Measurements from ENCODE around the gene DEPDC1B.
A peak's percentile ranks its signal among the peaks of the same experiment; 100 is the strongest.
"Not testable (repeated sequence)": the region's sequence is repeated elsewhere in the genome, so short reads cannot be mapped to it uniquely, and the experiment has no call there.

Gene DEPDC1B

GRCh38 chr5:60590172-60590571, 109.8 kb downstream of the DEPDC1B start:
- H2AFZ ChIP-seq (ENCODE audit: low read depth, low read length) = no peak overlapping the region
- no peak overlapping the region for H3K27ac ChIP-seq (ENCODE audit: low read length)
- peaks cover 6% of the 10 kb centered on the region; the same call in 1 of the 2 replicates for H4K20me1 ChIP-seq (ENCODE audit: insufficient read depth, low read length)
- no peaks in the 10 kb centered on the region for H3K4me1 ChIP-seq (ENCODE audit: insufficient read depth, low read length)
- no peak overlapping the region for H3K9ac ChIP-seq (ENCODE audit: low read depth, low read length)
- no peak for DNase-seq
- no peaks in the 10 kb centered on the region for H3K79me2 ChIP-seq (ENCODE audit: insufficient read depth, low read length)
- ATAC-seq (ENCODE audit: insufficient read depth, low read depth) = no peak
- H3K4me2 ChIP-seq (ENCODE audit: insufficient read depth, low read length) = no peak overlapping the region
- H3K36me3 ChIP-seq (ENCODE audit: insufficient read depth, low read length) = peaks cover 8% of the 10 kb centered on the region
- H3K4me3 ChIP-seq (ENCODE audit: low read depth in 1 of 2, low read length in 2 of 2) = no peak overlapping the region
- TF ChIP-seq, protein P1, sequence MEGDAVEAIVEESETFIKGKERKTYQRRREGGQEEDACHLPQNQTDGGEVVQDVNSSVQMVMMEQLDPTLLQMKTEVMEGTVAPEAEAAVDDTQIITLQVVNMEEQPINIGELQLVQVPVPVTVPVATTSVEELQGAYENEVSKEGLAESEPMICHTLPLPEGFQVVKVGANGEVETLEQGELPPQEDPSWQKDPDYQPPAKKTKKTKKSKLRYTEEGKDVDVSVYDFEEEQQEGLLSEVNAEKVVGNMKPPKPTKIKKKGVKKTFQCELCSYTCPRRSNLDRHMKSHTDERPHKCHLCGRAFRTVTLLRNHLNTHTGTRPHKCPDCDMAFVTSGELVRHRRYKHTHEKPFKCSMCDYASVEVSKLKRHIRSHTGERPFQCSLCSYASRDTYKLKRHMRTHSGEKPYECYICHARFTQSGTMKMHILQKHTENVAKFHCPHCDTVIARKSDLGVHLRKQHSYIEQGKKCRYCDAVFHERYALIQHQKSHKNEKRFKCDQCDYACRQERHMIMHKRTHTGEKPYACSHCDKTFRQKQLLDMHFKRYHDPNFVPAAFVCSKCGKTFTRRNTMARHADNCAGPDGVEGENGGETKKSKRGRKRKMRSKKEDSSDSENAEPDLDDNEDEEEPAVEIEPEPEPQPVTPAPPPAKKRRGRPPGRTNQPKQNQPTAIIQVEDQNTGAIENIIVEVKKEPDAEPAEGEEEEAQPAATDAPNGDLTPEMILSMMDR (IDR thresholded peaks at IDR 0.05; ENCODE audit: borderline replicate concordance, extremely low read depth, low read length, poor library complexity, severe bottlenecking) = no peak
- no peak for TF ChIP-seq EZH2 (IDR thresholded peaks at IDR 0.05; ENCODE audit: borderline replicate concordance, low read depth, low read length, severe bottlenecking)
- no peaks in the 10 kb centered on the region for H3K27me3 ChIP-seq (ENCODE audit: insufficient read depth, low read length, poor library complexity)
- no peaks in the 10 kb centered on the region for H3K9me3 ChIP-seq (ENCODE audit: insufficient read depth, low read length, severe bottlenecking)

DNA sequence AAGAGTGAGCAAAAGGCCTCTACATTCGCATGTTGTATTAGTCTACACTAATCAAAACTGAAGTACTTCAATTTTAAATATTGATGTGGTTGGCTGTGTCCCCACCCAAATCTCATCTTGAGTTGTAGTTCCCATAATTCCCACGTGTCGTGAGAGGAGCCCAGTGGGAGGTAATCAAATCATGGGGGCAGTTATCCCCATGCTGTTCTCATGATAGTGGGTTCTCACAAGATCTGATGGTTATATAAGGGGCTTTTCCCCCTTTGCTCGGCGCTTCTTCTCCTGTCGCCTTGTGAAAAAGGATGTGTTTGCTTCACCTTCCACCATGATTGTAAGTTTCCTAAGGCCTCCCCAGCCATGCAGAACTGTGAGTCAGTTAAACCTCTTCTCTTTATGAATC, 112.7 kb downstream of the DEPDC1B start:
- H3K79me2 ChIP-seq (ENCODE audit: insufficient read depth, low read length); H3K4me2 ChIP-seq (ENCODE audit: insufficient read depth, low read length); H3K9me3 ChIP-seq (ENCODE audit: insufficient read depth, low read length, severe bottlenecking); H3K27ac ChIP-seq (ENCODE audit: low read length); H3K36me3 ChIP-seq (ENCODE audit: insufficient read depth, low read length); H3K4me3 ChIP-seq (ENCODE audit: low read depth in 1 of 2, low read length in 2 of 2); H3K4me1 ChIP-seq (ENCODE audit: insufficient read depth, low read length); H4K20me1 ChIP-seq (ENCODE audit: insufficient read depth, low read length); ATAC-seq (ENCODE audit: insufficient read depth, low read depth); H3K27me3 ChIP-seq (ENCODE audit: insufficient read depth, low read length, poor library complexity); H2AFZ ChIP-seq (ENCODE audit: low read depth, low read length); H3K9ac ChIP-seq (ENCODE audit: low read depth, low read length); DNase-seq: not testable (repeated sequence)

GRCh38 chr5:60586307-60586901, 113.6 kb downstream of the DEPDC1B start:
- H3K4me3 ChIP-seq (ENCODE audit: low read depth in 1 of 2, low read length in 2 of 2) = no peak overlapping the region
- no peak overlapping the region for H3K4me2 ChIP-seq (ENCODE audit: insufficient read depth, low read length)
- no peak overlapping the region for H3K27ac ChIP-seq (ENCODE audit: low read length)
- no peaks in the 10 kb centered on the region for H3K79me2 ChIP-seq (ENCODE audit: insufficient read depth, low read length)
- no peaks in the 10 kb centered on the region; the same call in 1 of the 2 replicates for H3K36me3 ChIP-seq (ENCODE audit: insufficient read depth, low read length)
- ATAC-seq (ENCODE audit: insufficient read depth, low read depth) = no peak
- H2AFZ ChIP-seq (ENCODE audit: low read depth, low read length) = no peak overlapping the region
- H3K27me3 ChIP-seq (ENCODE audit: insufficient read depth, low read length, poor library complexity) = no peaks in the 10 kb centered on the region
- H3K9ac ChIP-seq (ENCODE audit: low read depth, low read length) = no peak overlapping the region
- no peak for DNase-seq
- no peaks in the 10 kb centered on the region for H3K4me1 ChIP-seq (ENCODE audit: insufficient read depth, low read length)
- TF ChIP-seq, protein P1 (IDR thresholded peaks at IDR 0.05; ENCODE audit: borderline replicate concordance, extremely low read depth, low read length, poor library complexity, severe bottlenecking) = peak; percentile 46
- TF ChIP-seq EZH2 (IDR thresholded peaks at IDR 0.05; ENCODE audit: borderline replicate concordance, low read depth, low read length, severe bottlenecking) = no peak
- no peaks in the 10 kb centered on the region for H4K20me1 ChIP-seq (ENCODE audit: insufficient read depth, low read length)
- no peaks in the 10 kb centered on the region for H3K9me3 ChIP-seq (ENCODE audit: insufficient read depth, low read length, severe bottlenecking)

DNA sequence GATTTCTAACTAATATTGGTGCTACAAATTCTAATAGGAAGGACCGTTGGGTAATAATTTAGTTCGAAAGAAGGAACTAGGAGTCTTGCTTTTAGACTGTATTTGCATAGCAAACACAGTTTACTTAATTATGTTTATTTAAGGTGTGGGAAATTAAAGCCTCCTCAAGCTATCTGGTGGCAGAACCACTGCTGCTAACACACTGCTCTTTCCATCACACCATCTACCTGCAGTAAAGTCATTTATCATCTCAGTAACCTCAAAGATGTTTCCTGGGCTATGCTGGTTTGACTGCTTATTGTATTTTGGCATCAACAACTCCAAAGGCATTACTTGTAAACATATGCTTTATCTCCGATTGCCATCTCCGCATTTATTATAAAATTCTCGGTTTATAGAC, 114.3 kb downstream of the DEPDC1B start:
- Histone ChIP-seq H3K9ac (ENCODE audit: low read depth, low read length) (no peak overlapping the region), H3K9me3 (ENCODE audit: insufficient read depth, low read length, severe bottlenecking) (no peaks in the 10 kb centered on the region), H3K4me1 (ENCODE audit: insufficient read depth, low read length) (no peaks in the 10 kb centered on the region), H2AFZ (ENCODE audit: low read depth, low read length) (no peak overlapping the region), H4K20me1 (ENCODE audit: insufficient read depth, low read length) (no peaks in the 10 kb centered on the region), H3K79me2 (ENCODE audit: insufficient read depth, low read length) (no peaks in the 10 kb centered on the region), H3K27ac (ENCODE audit: low read length) (no peak overlapping the region), H3K4me2 (ENCODE audit: insufficient read depth, low read length) (no peak overlapping the region), H3K4me3 (ENCODE audit: low read depth in 1 of 2, low read length in 2 of 2) (no peak overlapping the region), H3K36me3 (ENCODE audit: insufficient read depth, low read length) (no peaks in the 10 kb centered on the region; the same call in 1 of the 2 replicates), H3K27me3 (ENCODE audit: insufficient read depth, low read length, poor library complexity) (no peaks in the 10 kb centered on the region)
- DNase-seq (no peak), ATAC-seq (ENCODE audit: insufficient read depth, low read depth) (no peak)
- no peak for TF ChIP-seq EZH2 (IDR thresholded peaks at IDR 0.05; ENCODE audit: borderline replicate concordance, low read depth, low read length, severe bottlenecking)
- TF ChIP-seq, protein P1 (IDR thresholded peaks at IDR 0.05; ENCODE audit: borderline replicate concordance, extremely low read depth, low read length, poor library complexity, severe bottlenecking) = no peak

Measured in DND-41 (cell line).